GM18867 (cell line): ENCODE measurements around the gene FZD1.
"Not testable (repeated sequence)": the region's sequence is repeated elsewhere in the genome, so short reads cannot be mapped to it uniquely, and the experiment has no call there.

Source experiments
- ATAC-seq: cut with Tn5 transposase; IDR thresholded peaks from one replicate; pipeline ENCODE4 v1.9.1; 2021; ENCODE audit warnings: mild to moderate bottlenecking, moderate library complexity; ENCODE audit not compliant: unreplicated experiment

The FZD1 gene

DNA sequence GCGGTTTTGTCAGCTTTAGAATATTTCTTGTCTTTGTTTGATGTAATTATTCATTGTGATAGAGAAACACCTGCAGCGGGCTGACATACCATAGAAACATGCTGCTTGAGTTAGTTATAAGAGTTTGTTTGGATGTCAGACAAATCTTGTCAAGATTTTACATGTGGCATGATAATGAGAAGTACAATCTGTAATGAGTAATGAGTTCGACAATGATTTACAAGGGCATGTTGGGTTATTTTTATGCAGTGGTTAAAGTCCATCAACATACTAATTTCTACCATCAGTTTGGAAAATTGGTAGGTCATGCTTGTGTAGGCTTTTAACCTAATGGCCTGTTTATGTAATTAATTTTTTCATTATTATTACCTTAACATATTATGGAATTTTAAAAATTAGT, 31.3 kb downstream of the FZD1 start:
- ATAC-seq: no peak

DNA sequence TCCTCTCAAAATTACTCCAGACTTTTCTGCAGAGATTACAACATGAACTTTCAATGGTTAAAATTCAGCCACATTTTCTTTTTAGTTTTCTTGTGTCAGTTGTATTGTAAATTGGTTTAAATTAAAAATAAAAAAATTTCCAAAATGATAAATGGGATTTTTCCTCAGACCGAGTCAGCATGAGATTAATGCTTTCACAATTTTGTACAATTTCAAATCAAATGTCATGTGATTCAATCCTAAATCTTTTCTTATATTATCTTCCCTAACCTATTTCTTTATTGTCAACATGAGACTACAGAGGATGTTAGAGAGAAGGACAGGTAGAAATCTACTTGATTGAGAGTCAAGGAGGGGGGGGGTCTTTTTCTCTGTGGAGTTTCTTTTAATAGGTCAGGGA, 33.7 kb downstream of the FZD1 start:
- no peak for ATAC-seq

DNA sequence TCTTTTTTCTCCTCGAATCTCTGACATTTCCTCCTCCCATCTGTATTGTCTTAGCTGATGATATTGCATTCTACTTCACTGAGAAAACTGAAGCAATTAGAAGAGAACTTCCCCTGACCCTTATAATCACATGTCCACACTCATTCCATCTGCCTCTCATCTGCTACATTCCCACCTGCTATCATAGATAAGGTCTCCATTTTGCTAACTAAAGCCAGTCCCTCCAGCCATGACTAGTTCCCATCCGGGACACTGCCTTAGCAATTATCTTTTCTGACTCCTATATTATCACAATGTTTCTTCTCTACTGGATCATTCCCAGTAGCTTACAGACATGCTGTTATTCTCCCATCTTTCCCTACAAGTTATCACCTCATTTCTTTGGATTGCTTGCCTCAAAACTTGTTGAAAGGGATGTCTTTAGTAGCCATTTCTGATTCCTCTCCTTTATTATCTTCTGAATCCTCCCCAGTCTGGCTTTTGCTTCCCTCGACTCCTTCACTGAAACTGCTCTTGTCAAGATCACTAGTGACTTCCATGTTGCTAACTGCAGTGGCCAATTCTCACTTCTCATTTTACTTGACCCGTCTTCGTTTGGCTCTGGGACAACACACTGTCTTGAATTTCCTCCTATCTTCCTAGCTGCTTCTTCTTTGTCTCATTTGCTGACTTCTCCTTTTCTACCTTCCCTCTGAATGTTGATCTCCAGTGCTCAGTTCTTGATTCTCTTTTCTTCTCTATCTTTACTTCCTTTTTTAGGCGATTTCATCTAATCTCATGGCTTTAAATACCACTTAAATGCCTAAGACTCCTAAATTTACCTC, 35.9 kb downstream of the FZD1 start:
- no peak for ATAC-seq

DNA sequence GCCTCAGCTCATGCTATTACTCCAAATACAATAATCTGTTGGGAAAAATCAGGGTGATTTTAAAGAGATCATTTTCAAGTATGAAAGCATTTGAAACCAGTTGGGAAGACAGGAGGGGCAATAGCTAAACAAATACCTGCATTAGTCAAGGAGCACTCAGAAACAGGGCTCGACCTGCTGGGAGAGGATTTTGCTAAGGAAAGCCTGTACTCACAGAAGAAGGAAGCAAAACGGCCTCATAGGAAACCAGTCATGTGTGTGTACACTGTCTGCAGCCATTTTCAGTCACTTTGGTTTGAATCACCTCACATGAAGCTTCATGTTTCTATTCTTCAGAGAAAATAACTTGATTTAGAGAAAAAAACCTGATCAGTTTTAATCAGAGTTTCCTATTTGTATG, 38.6 kb downstream of the FZD1 start:
- no peak for ATAC-seq

DNA sequence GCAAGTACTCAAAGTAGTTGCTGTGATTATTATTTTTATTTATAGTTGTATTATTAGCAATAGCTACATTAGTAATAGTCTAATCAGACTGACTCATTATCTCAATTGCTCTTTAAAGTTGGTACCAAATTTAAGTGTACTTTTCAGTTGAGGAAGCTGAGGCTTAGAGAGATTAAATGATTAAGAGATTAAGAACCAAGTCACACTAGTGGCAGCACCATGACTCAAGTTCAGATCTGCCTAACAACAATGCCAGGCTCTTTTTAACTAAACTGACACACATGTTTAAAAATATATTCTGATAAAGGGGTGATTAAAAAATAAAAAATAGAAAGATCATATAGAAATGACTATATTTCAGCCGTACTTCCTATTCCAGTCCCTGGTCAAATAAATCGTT, 42.0 kb downstream of the FZD1 start:
- no peak for ATAC-seq

DNA sequence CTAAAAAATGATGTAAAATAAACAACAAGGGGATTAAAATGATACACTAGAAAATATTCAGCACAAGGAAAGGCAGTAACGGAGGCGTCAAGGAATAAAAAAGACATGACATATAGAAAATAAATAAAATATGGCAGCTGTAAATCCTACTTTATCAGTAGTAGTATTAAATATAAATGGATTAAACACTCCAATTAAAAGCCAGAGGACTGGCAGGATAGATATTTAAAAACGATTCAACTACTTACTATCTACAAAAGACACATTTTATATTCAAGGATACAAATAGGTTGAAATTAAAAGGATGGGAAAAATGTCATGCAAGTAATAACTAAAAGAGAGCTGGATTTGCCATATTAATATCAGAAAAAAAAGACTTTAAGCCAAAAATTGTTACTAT, 43.2 kb downstream of the FZD1 start:
- no peak for ATAC-seq

DNA sequence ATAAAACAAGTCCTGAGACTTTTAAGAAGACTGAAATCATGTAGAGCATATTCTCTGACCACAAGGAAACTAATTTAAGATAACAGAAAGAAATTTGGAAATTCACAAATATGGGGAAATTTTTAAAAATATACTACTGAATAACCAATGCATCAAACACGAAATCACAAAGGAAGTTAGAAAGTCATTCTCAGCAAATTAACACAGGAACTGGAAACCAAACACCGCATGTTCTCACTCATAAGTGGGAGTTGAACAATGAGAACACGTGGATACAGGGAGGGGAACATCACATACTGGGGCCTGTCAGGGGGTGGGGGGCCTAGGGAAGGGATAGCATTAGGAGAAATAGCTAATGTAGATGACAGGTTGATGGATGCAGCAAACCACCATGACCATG, 44.0 kb downstream of the FZD1 start:
- ATAC-seq: not testable (repeated sequence)

DNA sequence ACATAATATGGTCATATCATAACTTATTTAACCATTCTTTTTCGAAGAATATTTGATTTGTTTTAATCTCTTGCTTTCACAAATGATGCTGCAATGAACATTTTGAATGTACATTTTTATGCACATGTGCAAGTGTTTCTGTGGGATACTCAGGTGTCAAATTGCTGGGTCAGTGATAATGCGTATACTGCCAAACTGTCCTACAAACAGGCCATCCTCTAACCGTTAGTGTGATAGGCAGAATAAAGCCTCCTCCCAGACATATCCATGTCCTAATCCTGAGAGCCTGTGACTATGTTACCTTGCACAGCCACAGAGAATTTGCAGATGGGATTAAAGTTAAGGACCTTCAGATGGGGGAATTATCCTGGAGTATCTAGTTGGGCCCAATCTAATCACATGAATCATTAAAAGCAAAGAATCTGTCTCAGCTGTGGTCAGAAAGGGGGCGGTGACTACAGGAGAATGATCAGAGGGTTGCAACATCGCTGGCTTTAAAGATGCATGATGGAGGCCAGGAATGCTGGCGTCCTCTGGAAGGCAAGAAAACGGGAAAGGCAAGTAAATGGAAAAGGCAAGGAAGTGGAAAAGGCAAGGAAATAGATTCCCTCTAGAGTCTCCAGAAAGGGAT, 46.7 kb downstream of the FZD1 start:
- ATAC-seq: no peak

DNA sequence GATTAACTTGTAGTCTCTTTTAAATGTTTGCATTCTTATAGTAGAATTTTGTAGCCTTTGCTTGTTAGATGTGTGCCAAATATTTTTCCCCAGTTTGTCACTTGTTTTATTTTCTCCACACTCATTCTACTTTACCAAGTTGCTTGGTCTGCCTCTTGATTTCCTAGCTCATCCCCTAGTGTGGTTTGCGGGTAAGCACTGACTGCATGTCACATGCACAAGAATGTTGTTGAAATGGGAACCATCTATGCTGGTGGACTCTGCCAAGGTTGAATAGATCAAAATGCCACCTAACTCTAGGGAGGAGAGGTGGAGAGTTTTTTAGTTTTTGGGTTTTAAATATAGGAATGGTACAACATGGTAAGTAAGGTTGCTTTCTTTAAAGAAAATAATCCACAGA, 47.6 kb downstream of the FZD1 start:
- no peak for ATAC-seq

DNA sequence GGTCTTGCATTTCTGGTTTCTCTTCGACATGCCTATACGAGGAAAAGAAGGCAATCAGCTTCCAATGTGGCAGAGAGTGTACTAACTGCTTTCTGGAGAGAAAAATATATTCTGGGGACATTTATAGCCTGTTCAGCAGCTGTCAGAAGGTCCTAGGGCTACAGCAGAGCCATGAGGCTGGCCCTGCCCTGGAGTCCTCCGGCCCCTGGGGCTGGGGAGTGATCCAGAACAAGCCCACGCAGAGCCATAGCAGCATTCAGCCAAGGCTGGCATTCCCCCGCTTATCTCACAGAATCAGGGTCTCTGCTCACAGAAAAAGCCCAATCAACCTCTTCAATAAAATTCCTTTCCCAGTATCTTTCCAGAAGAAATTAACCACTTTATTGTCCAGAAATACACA, 48.9 kb downstream of the FZD1 start:
- ATAC-seq: no peak

DNA sequence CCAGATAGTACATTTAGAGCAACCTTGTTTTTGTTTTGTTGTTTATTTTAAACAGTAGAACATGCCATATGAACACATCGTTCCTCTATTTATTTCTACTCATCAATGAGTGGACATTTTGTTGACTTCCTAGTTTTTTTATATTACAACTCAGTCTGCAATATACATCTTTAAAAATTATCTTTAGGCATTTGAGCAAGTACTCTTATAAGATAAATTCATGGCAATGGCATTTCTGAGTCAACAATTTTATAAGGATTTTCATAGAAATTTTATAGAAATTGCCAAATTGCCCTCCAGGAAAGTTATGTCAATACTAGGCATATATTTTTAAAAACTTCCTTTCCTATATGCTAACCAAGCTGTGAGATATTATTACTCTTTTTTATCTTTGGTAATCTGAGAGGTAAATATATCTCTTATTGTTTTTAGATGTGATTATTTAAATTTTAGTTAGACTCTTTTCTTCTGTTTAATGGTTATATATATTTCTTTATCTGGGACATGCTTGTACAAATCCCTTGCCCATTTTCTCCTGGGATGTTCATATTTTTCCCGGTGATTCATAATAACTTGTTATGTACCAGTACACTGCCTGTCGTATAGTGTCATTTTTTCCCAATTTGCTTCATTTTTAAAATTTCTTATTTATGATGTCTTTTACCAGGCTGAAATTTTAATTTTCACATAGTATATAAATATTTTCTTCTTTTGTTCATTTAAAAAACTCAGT, 50.5 kb downstream of the FZD1 start:
- no peak for ATAC-seq

DNA sequence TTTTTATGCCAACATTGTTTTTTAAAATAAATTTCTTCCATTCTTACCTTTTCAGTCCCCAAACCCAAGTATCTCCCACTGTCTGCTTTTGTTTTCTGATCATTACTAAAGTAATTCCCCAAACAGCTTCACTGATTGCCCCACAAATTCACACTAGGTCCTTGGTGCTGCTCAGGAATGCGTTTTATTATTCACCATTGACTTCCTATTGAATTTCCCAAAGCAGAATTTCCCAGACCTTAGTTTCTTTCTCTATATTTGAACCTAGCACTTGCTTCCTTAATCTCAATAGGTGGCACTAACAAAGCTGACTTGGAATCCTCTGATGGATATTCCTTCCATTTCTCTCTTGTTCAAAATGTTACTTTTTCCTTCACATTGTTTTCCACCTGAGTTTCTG, 52.2 kb downstream of the FZD1 start:
- no peak for ATAC-seq

DNA sequence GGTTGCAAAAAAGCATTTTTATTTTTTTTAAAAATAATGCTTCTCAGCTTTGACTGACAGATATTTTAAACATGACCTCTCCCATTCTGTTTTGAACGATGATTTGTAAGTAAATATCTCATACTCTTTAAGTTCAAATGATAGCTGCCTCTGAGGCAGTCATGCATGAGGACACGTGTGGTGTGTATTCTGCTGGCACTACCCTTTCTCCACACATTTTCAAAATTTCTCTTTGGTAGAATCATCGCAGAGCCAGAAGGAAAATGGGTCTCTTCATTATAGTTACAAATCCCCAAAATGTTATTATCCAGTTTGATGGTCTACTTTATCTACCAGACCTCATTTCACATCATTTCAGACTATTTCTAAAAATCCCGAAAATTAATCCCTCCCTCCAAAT, 55.1 kb downstream of the FZD1 start:
- ATAC-seq: no peak

DNA sequence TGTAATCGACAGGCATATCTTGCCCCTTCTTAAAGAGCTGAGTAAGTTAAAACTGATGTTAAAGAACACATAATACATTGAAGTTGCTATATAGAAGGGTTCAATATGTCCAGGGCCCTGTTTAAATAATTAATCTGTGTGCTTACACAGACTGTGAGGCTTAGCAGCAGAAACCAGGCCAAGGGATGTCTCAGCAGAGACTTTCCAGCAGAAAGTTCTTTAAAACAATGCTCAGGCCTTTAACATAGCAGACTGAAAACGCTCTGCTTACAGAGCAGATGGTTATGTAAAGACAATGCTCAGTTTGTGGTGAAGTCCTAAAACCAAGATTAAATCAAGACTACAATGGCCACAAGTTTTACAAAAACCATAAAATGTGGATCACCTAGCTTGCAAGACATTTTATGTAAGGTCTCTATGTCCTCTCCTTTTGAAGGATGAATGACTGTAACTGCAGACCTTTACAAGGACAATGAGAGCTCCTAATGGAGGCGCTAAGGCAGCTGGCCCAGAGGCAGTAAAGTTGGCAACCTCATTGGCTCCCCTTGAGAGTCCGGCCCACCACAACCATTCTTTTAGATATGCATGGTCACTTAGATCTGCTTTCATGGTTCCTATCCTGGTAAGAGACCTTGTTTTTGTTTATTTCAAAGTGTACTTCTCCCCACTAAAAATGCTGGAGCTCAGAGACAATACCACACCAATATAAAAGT, 56.3 kb downstream of the FZD1 start:
- ATAC-seq: no peak
